IPS-NIHi11 (cell line): ENCODE measurements around the gene MOB3B.
"Not testable (repeated sequence)": the region's sequence is repeated elsewhere in the genome, so short reads cannot be mapped to it uniquely, and the experiment has no call there.

Experiments
- DNase-seq: peaks from one replicate; pipeline ENCODE4 v3.0.0; 2012; ENCODE audit warnings: mixed read lengths, low spot score

The MOB3B gene

GRCh38 chr9:27423915-27424710 lies 105.5 kb downstream of the MOB3B start:
- no peak for DNase-seq

DNA sequence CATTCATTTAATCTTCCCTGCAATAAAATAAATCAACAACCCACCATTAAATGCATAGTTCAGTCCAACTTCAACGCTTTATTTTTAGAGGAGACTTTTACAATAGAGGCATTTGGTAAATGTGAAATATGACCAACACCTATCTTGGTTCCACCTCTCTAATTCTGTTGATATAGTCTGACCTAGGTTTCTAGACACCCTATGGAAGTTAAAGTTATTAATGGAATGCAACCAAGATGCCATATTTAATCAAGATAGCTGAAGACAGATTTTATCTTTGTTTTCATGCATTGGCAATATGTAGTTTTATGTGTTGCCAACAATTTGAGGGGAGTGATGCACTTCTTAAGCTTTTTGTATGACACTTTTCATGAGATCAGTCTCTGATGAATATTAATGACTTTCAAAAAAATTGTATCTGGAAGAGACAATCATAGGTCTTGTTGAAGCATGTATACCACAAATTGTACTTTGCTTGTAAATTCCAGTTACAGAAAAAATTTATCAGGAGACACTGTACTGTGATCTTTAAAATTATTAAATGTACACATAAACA lies 107.3 kb downstream of the MOB3B start:
- no peak for DNase-seq

DNA sequence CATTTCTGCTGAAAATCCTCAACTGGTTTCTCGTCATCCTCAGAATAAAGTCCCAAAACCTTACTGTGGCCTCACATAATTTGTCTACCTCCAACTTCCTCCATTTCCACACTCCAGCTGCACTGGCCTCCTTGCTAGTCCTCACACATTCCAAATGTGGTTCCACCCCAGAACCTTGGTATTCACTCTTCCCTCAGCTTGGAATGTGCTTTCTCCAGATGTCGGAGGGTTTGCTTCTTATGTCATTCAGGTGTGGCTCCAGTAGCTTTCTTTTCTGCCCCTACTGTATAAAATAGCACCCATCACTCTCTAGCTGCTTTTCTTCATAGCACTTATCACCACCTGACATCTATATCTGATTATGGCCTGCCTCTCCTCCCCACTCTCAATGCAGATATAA lies 108.0 kb downstream of the MOB3B start:
- DNase-seq: peak; percentile 17

- DNase-seq: not testable (repeated sequence)
These were observed 110.1 kb downstream of the MOB3B start for GRCh38 chr9:27419558-27419957.

GRCh38 chr9:27414220-27414761 lies 115.3 kb downstream of the MOB3B start:
- DNase-seq: no peak

- DNase-seq: no peak
These were observed 115.9 kb downstream of the MOB3B start for GRCh38 chr9:27413511-27414219.

DNA sequence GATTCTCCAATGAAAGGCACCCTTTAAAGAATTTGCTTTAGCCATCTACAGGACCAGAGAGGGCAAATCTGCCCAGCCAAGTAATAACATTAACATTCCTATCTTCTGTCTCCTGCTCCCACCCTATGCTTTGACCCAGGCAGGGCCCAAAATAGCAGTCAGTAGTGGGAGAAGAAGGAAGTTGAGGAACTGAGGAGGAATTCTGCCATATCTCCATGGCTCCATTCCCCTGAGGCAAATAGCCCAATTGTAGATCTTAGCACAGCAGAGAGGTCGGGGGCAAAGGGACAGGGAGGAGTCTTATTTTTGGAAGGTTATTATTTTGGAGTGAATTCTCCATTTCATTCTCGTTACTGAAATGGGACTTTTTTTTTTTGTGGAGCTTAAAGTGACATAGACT lies 116.7 kb downstream of the MOB3B start:
- no peak for DNase-seq

GRCh38 chr9:27412081-27412480 lies 117.5 kb downstream of the MOB3B start:
- no peak for DNase-seq

GRCh38 chr9:27408482-27408881 lies 121.1 kb downstream of the MOB3B start:
- no peak for DNase-seq

DNA sequence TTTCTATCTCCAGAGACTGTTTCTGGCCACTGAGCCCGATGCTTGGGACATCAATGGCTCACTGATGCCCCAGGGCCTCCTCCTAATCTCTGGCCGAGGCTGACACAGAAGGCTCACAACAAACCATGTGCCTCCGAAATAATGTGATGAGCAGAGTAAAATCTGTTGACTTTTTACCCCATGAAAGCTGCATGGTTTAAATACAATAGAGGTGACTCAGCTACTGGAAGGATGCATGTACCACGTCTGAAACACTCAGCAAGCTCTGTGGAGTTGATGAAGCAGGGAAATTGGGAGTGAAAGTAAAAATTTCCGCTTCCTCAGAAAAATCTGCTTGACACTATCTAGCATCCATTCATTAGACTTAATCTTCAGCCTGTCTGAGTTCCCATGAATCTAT lies 121.6 kb downstream of the MOB3B start:
- no peak for DNase-seq

GRCh38 chr9:27407491-27407890 lies 122.1 kb downstream of the MOB3B start:
- no peak for DNase-seq

DNA sequence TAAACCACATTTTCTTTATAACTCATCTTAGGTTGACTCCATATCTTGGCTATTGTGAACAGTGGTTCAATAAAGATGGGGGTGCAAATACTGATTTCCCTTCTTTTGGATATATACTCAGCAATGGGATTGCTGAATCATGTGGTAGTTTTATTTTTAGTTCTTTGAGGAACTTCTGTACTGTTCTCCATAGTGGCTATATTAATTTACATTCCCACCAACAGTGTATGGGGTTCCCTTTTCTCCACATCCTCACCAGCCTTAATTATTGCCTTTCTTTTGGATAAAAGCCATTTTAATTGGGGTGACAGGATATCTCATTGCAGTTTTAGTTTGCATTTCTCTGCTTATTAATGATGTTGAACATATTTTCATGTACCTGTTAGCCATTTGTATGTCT lies 125.0 kb downstream of the MOB3B start:
- no peak for DNase-seq

- no peak for DNase-seq
These were observed 127.0 kb downstream of the MOB3B start for GRCh38 chr9:27402626-27403025.

DNA sequence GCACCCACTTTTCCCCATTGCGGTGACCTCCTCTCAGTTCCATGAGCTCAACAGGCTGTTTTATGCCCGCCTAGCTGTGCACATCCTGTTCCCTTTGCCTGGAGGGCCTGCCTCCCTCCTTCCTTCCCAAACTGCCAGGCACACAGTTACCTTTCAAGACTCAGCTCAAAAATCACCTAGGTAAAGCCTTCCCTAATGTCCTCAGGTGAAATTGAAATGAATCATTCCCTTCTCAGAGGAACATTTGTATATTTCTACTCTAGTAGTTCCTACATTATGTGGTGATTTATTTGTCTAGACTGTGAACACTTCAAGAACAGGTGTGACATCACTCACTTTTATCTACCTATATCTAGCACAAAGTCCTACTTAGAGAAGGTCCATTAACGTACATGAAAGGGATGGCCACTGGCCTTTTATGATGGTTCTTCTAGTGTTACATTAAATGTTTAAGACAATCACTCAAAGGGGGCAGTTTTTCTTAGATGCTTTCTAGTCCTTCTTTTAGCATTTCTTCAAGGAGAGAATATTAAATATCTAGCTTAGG lies 129.2 kb downstream of the MOB3B start:
- DNase-seq: no peak

- DNase-seq: no peak
These were observed 130.5 kb downstream of the MOB3B start for GRCh38 chr9:27398982-27399653.

- DNase-seq: no peak
These were observed 133.1 kb downstream of the MOB3B start for GRCh38 chr9:27396495-27396894.

DNA sequence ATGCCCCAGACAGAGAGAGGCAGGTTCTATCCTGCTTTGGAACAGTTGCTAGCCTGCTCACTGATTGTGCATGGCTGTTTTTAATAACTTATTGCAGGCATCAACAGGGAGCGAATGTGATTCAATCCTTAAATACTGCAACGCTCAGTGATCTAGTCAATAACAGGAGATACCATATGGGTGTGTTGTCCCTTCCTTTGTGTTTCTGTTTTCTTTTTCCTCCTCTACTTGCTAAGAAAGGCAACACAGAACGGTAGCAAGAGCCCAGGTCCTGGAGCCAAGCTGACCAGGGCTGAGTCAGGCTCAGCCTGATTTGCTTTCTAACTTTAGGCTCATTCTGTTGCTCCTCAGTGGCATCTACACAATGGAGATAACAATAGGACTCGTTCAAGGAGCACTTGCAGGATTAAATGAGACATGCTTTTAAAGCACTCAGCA lies 134.1 kb downstream of the MOB3B start:
- no peak for DNase-seq

DNA sequence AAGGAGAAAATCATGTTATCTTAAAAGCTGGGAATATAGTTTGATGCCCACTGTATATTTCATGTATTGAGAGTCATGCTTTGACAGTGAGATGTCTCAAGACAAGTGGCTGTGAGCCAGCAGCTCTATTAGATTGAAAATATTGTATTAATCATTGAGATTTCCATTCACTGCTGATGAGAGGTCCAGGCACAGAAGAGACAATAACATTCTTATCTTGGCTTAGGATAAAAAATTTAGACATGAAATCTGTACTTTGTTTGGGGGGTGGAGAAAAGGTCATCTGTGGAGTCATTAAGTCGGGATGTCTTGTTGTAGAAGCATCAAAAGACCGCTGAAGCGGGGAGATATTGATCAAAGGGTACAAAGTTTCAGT lies 134.8 kb downstream of the MOB3B start:
- DNase-seq: no peak

GRCh38 chr9:27394154-27394825 lies 135.3 kb downstream of the MOB3B start:
- no peak for DNase-seq

- DNase-seq: no peak
These were observed 136.4 kb downstream of the MOB3B start for GRCh38 chr9:27393054-27393846.

DNA sequence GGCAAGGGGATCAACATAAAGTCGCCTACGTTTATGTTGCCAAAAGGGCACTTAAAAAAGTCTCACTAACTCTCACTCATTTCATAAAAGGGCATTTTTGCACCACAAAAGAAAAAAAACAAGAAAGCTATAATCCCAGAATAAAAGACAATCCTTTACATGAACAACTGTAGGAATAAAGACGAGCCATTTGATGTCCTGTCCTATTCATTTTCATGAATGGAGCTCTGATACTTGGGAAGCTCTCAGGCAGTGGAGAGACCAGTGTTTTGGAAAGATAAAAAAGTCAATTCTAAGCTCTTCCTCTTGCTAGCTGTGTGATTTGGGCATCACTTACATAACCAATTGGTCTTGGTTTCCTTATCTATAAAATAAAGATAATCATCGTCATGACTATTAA lies 137.2 kb downstream of the MOB3B start:
- DNase-seq: no peak
